B cell (primary cell): ENCODE data around the gene PTH1R. TPM values are rescaled to one million over a fixed set of nuclear protein-coding genes. Genes with fewer than 3 reads are reported as not detected.

Source experiments
- ATAC-seq: fragments of 200-7000 bp; cut with Tn5 transposase; one replicate; pipeline ENCODE4 v1.10.0; 2021; ENCODE audit warnings: low read depth, mild to moderate bottlenecking, moderate number of reproducible peaks, moderate library complexity
- CTCF ChIA-PET: fragments of 350-600 bp; sonication (Branson Sonifier 250); formaldehyde crosslinking; loops from one replicate; lab custom pipeline; 2021; ENCODE audit warnings: antibody characterized with exemption, inconsistent platforms; lab: Charles Lee
- POLR2A ChIA-PET: fragments of 350-600 bp; sonication (Branson Sonifier 250); formaldehyde crosslinking; loops from one replicate; lab custom pipeline; 2021; ENCODE audit warnings: antibody characterized with exemption; lab: Charles Lee
- DNase-seq: peaks from one replicate; pipeline ENCODE4 v3.0.0; 2013
- H2AFZ ChIP-seq: 2 replicates; pipeline ENCODE4 v1.6.1; 2012; ENCODE audit warnings: mild to moderate bottlenecking, low read depth, low read length; ENCODE audit not compliant: insufficient read depth, poor library complexity, severe bottlenecking
- H3K27ac ChIP-seq, 2 donors: 1 replicate in 1 of 2; 2 replicates in 1 of 2; pipeline ENCODE4 v1.5.1; 2012 to 2013; ENCODE audit warnings: low read length in 2 of 2, mild to moderate bottlenecking in 2 of 2, moderate library complexity in 1 of 2
- H3K27me3 ChIP-seq, 4 experiments: fragments of 200-600 bp in 1 of 4; sonication (generic) in 1 of 4; replicated peaks in 1 of 4; 1 replicate in 2 of 4; 2 replicates in 2 of 4; pipeline versions ENCODE4 v1.6.1 to v1.7.0; 2013 to 2016; ENCODE audit warnings: low read length in 3 of 4, mild to moderate bottlenecking in 2 of 4, mixed read lengths in 1 of 4, moderate library complexity in 1 of 4; ENCODE audit not compliant: insufficient read depth in 4 of 4, control insufficient read depth in 3 of 4; ENCODE audit errors: control extremely low read depth in 1 of 4
- H3K36me3 ChIP-seq, 2 experiments: replicated peaks in 1 of 2; 1 replicate in 1 of 2; 2 replicates in 1 of 2; pipeline versions ENCODE4 v1.6.1 to v1.7.1; 2013; ENCODE audit warnings: low read length in 1 of 2; ENCODE audit not compliant: insufficient read depth in 2 of 2, control insufficient read depth in 1 of 2; ENCODE audit errors: control extremely low read depth in 1 of 2, extremely low read depth in 1 of 2
- H3K4me1 ChIP-seq, 2 donors: fragments of 200-600 bp in 1 of 2; sonication (generic) in 1 of 2; 1 replicate in 1 of 2; 2 replicates in 1 of 2; pipeline versions ENCODE4 v1.5.1 to v1.6.1; 2013 to 2017; ENCODE audit warnings: low read length in 2 of 2; ENCODE audit not compliant: control insufficient read depth in 2 of 2, insufficient read depth in 2 of 2
- H3K4me2 ChIP-seq: replicated peaks from 2 replicates; pipeline ENCODE3; 2012; ENCODE audit warnings: mild to moderate bottlenecking, low read depth, low read length; ENCODE audit not compliant: poor library complexity, severe bottlenecking
- H3K4me3 ChIP-seq, 5 experiments: fragments of 200-600 bp in 1 of 5; sonication (generic) in 1 of 5; 1 replicate in 3 of 5; 2 replicates in 2 of 5; pipeline versions ENCODE4 v1.5.1 to v1.7.0; 2011 to 2016; ENCODE audit warnings: low read length in 4 of 5, mild to moderate bottlenecking in 4 of 5, low read depth in 2 of 5, control low read depth in 1 of 5, moderate library complexity in 1 of 5; ENCODE audit not compliant: insufficient read depth in 1 of 5; ENCODE audit errors: control extremely low read depth in 1 of 5, extremely low read depth in 1 of 5
- H3K79me2 ChIP-seq: fragments of 200-600 bp; sonication (generic); one replicate; pipeline ENCODE4 v1.6.0; 2016; ENCODE audit warnings: low read length; ENCODE audit not compliant: control insufficient read depth, insufficient read depth
- H3K9ac ChIP-seq: fragments of 200-600 bp; sonication (generic); 2 replicates; pipeline ENCODE4 v1.6.1; 2017; ENCODE audit warnings: mild to moderate bottlenecking, low read length, moderate library complexity
- H3K9me3 ChIP-seq, 3 donors: one replicate each; pipeline versions ENCODE4 v1.6.1 to v1.7.1; 2013; ENCODE audit warnings: low read length in 2 of 3; ENCODE audit not compliant: control insufficient read depth in 2 of 3, insufficient read depth in 1 of 3; ENCODE audit errors: control extremely low read depth in 1 of 3
- H4K20me1 ChIP-seq: 2 replicates; pipeline ENCODE4 v1.6.0; 2012; ENCODE audit warnings: mild to moderate bottlenecking, low read length; ENCODE audit not compliant: insufficient read depth, control insufficient read depth, poor library complexity, severe bottlenecking
- H3K27ac Mint-ChIP-seq: one replicate; pipeline ENCODE4 v1.8.0; 2021; ENCODE audit warnings: mixed read lengths
- H3K27me3 Mint-ChIP-seq: one replicate; pipeline ENCODE4 v1.8.0; 2021; ENCODE audit warnings: mixed read lengths
- H3K4me1 Mint-ChIP-seq: one replicate; pipeline ENCODE4 v1.8.0; 2021; ENCODE audit warnings: mixed read lengths
- H3K4me3 Mint-ChIP-seq: one replicate; pipeline ENCODE4 v1.8.0; 2021; ENCODE audit warnings: mixed read lengths
- H3K9me3 Mint-ChIP-seq: one replicate; pipeline ENCODE4 v1.8.0; 2022; ENCODE audit warnings: mixed read lengths; ENCODE audit not compliant: insufficient read depth
- CTCF ChIP-seq: fragments of 200-600 bp; IDR thresholded peaks from one replicate; pipeline ENCODE4 v1.8.0; 2022; ENCODE audit warnings: antibody characterized with exemption, mild to moderate bottlenecking
- EZH2 ChIP-seq: IDR thresholded peaks from 2 replicates; pipeline ENCODE4 v1.6.1; 2012; ENCODE audit warnings: borderline replicate concordance, low read depth, mild to moderate bottlenecking, moderate library complexity, low read length; ENCODE audit not compliant: insufficient read depth, poor library complexity, severe bottlenecking
- WGBS: methylation state at CpG from one replicate; pipeline ENCODE4 v1.1.5; 2013; ENCODE audit warnings: missing lambda C conversion rate; ENCODE audit not compliant: insufficient coverage; 5-methylcytosine and 5-hydroxymethylcytosine counted together
- intact Hi-C: fragments of 100-400 bp; cut with micrococcal nuclease; formaldehyde crosslinking; loops from one replicate; pipeline ENCODE4 v1.10.0; 2022
- polyA plus RNA-seq: library from polyadenylated mRNA; depleted of rRNA; stranded (reverse); fragments of >200 nt; gene quantifications from 2 replicates; pipeline ENCODE4 v1.2.3, GENCODE V29; 2012
- total RNA-seq, 2 donors: library from RNA; stranded (reverse); fragments of 120-200 nt in 1 of 2; gene quantifications; 1 replicate in 1 of 2; 2 replicates in 1 of 2; pipeline versions ENCODE4 v1.2.3 to v1.2.4, GENCODE V29; 2013 to 2022

PTH1R gene
- total and polyA plus RNA-seq, 2 donors (not counting 1 experiment from before 2014, with no cell fraction given), result not detected

- Histone ChIP-seq H4K20me1 (no peaks in the 10 kb centered on the region), H3K9me3 (no peaks in the 10 kb centered on the region), H3K27me3 (peaks cover 0 to 33% (median 7%) of the 10 kb centered on the region in 4 experiments), H3K9ac (peak overlapping the region; percentile 32), H3K36me3 (no peaks in the 10 kb centered on the region), H3K4me2 (peak overlapping the region; percentile 76), H3K4me3 (peak overlapping the region in 1 of 5 experiments; percentile 33), H3K4me1 (peaks cover 10 to 12% of the 10 kb centered on the region in 2 donors), H2AFZ (peak overlapping the region; percentile 64), H3K27ac (no peak overlapping the region), H3K79me2 (no peaks in the 10 kb centered on the region)
- Mint-ChIP-seq H3K27me3 (peaks cover 28% of the 10 kb centered on the region), H3K4me3 (peak overlapping the region; percentile 79), H3K4me1 (peaks cover 13% of the 10 kb centered on the region), H3K9me3 (no peaks in the 10 kb centered on the region), H3K27ac (peak overlapping the region; percentile 50)
- intact Hi-C loops, result no loop called here
- ChIA-PET POLR2A (interaction anchor here (0.6 kb wide), 1 partner anchor 71 kb away, joined by 3 read pairs; no protein-coding TSS in a partner anchor), CTCF (interaction anchor here (1.5 to 4.2 kb wide), 2 partner anchors 11 to 193 kb away, joined by 4 to 17 read pairs; no protein-coding TSS in a partner anchor)
- DNase-seq, result peak; percentile 75
- TF ChIP-seq CTCF (no peak), EZH2 (no peak)
- ATAC-seq, result peak; percentile 35
- WGBS, result 18% methylated on average over 70 of the region's 71 CpGs
Measured at GRCh38 chr3:46898321-46899150, 21.0 kb downstream of the PTH1R start.
